ENCODE results near the gene SH3D19.

DNA sequence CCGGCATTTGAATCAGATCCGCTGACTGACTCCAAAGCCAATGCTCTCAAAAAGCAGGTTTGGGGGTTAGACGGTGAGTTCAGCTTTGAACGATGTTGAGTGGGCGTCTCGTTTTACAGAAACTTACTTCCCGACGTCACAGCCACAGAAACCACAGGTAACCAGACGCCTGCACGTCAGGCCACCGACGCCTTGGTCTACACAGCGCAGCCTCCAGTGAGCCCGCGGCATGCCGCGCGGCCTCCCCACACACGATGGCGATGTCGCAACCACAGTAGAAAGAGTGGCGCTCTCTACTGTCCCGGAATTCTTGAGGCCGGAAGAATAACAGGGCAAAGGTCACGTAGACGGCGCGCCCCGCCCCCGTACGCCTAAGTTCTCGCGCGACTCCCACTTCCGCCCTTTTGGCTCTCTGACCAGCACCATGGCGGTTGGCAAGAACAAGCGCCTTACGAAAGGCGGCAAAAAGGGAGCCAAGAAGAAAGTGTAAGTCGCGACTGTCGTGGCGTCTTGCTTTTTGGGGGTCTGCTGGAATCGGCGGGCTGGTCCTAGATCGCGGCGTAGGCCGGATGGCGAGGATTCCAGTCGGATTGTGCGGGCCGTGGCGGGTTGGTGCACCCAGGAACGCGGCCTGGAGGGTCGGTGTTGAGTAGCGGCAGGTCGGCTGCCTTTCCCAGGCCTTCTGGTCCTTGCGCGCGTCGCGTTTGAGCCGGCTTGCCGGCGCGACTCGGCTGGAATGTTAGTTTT lies 226.0 kb downstream of the SH3D19 start, which contains the start of gene RPS3A:
- TF ChIP-seq, protein P1, sequence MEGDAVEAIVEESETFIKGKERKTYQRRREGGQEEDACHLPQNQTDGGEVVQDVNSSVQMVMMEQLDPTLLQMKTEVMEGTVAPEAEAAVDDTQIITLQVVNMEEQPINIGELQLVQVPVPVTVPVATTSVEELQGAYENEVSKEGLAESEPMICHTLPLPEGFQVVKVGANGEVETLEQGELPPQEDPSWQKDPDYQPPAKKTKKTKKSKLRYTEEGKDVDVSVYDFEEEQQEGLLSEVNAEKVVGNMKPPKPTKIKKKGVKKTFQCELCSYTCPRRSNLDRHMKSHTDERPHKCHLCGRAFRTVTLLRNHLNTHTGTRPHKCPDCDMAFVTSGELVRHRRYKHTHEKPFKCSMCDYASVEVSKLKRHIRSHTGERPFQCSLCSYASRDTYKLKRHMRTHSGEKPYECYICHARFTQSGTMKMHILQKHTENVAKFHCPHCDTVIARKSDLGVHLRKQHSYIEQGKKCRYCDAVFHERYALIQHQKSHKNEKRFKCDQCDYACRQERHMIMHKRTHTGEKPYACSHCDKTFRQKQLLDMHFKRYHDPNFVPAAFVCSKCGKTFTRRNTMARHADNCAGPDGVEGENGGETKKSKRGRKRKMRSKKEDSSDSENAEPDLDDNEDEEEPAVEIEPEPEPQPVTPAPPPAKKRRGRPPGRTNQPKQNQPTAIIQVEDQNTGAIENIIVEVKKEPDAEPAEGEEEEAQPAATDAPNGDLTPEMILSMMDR (conservative IDR thresholded peaks at IDR 0.05): no peak; the same call in 1 of the 2 replicates
- TF ChIP-seq EZH2 (IDR thresholded peaks at IDR 0.05; ENCODE audit: low read depth): no peak

Measured in PC-9 (cell line).